Mesenchymal stem cell (in vitro differentiated cells and primary cell): ENCODE measurements around the gene PDE2A.
A peak's percentile ranks its signal among the peaks of the same experiment; 100 is the strongest.

Experiments used
- DNase-seq: peaks from one replicate; pipeline ENCODE4 v3.0.0-alpha.2; 2013
- H2AFZ ChIP-seq: one replicate; pipeline ENCODE4 v1.6.1; 2013; ENCODE audit warnings: low read depth, mild to moderate bottlenecking, control low read depth, inconsistent platforms, low read length, moderate library complexity
- H2AK5ac ChIP-seq: 2 replicates; pipeline ENCODE4 v1.6.1; 2013; ENCODE audit warnings: low read length, moderate library complexity, mild to moderate bottlenecking, inconsistent platforms; ENCODE audit not compliant: severe bottlenecking
- H2BK120ac ChIP-seq: one replicate; pipeline ENCODE4 v1.6.1; 2013; ENCODE audit warnings: low read depth, mild to moderate bottlenecking, inconsistent platforms, low read length, moderate library complexity
- H2BK12ac ChIP-seq, 2 experiments: one replicate each; pipeline ENCODE4 v1.6.1; 2013; ENCODE audit warnings: inconsistent platforms in 2 of 2, low read length in 2 of 2, mild to moderate bottlenecking in 2 of 2, moderate library complexity in 2 of 2, control low read depth in 1 of 2
- H2BK15ac ChIP-seq: one replicate; pipeline ENCODE4 v1.6.1; 2013; ENCODE audit warnings: mild to moderate bottlenecking, low read depth, inconsistent platforms; ENCODE audit not compliant: poor library complexity, severe bottlenecking
- H2BK5ac ChIP-seq: 2 replicates; pipeline ENCODE4 v1.6.1; 2013; ENCODE audit warnings: low read depth, mild to moderate bottlenecking, low read length, control low read depth, inconsistent platforms; ENCODE audit not compliant: poor library complexity, severe bottlenecking
- H3K14ac ChIP-seq, 2 experiments: one replicate each; pipeline ENCODE4 v1.6.1; 2013; ENCODE audit warnings: inconsistent platforms in 2 of 2, low read length in 2 of 2, control low read depth in 1 of 2, mild to moderate bottlenecking in 1 of 2, moderate library complexity in 1 of 2
- H3K18ac ChIP-seq, 2 experiments: one replicate each; pipeline ENCODE4 v1.6.1; 2013; ENCODE audit warnings: inconsistent platforms in 2 of 2, low read length in 2 of 2, control low read depth in 1 of 2, low read depth in 1 of 2, mild to moderate bottlenecking in 1 of 2
- H3K23ac ChIP-seq, 2 experiments: one replicate each; pipeline ENCODE4 v1.6.1; 2013; ENCODE audit warnings: inconsistent platforms in 2 of 2, low read length in 2 of 2, mild to moderate bottlenecking in 2 of 2, moderate library complexity in 2 of 2, control low read depth in 1 of 2
- H3K27ac ChIP-seq: 2 replicates; pipeline ENCODE4 v1.5.1; 2013; ENCODE audit warnings: mild to moderate bottlenecking, moderate library complexity, low read length, control low read depth, inconsistent platforms; ENCODE audit not compliant: poor library complexity, severe bottlenecking
- H3K27me3 ChIP-seq, 2 experiments: 2 replicates each; pipeline versions ENCODE4 v1.6.1 to v1.7.0; 2013; ENCODE audit warnings: low read length in 2 of 2, mild to moderate bottlenecking in 2 of 2, moderate library complexity in 2 of 2, control low read depth in 1 of 2, inconsistent platforms in 1 of 2; ENCODE audit not compliant: control insufficient read depth in 1 of 2, insufficient read depth in 1 of 2
- H3K36me3 ChIP-seq, 2 experiments: 2 replicates each; pipeline versions ENCODE4 v1.6.1 to v1.7.0; 2013; ENCODE audit warnings: low read length in 2 of 2, control low read depth in 1 of 2, inconsistent platforms in 1 of 2, low read depth in 1 of 2, mild to moderate bottlenecking in 1 of 2; ENCODE audit not compliant: insufficient read depth in 2 of 2, control insufficient read depth in 1 of 2
- H3K4ac ChIP-seq, 2 experiments: one replicate each; pipeline ENCODE4 v1.6.1; 2013; ENCODE audit warnings: inconsistent platforms in 2 of 2, low read length in 2 of 2, mild to moderate bottlenecking in 2 of 2, moderate library complexity in 2 of 2, control low read depth in 1 of 2, low read depth in 1 of 2
- H3K4me1 ChIP-seq: 2 replicates; pipeline ENCODE4 v1.6.1; 2013; ENCODE audit warnings: low read depth, low read length, control low read depth; ENCODE audit not compliant: control insufficient read depth, insufficient read depth
- H3K4me2 ChIP-seq: 2 replicates; pipeline ENCODE4 v1.6.1; 2013; ENCODE audit warnings: low read length, mild to moderate bottlenecking, inconsistent platforms; ENCODE audit not compliant: poor library complexity, severe bottlenecking
- H3K4me3 ChIP-seq, 2 experiments: 2 replicates each; pipeline versions ENCODE4 v1.5.1 to v1.7.0; 2013; ENCODE audit warnings: low read length in 2 of 2, mild to moderate bottlenecking in 2 of 2, control low read depth in 1 of 2, low read depth in 1 of 2; ENCODE audit not compliant: insufficient read depth in 1 of 2
- H3K79me1 ChIP-seq: replicated peaks from 2 replicates; pipeline ENCODE4 v1.6.1; 2013; ENCODE audit warnings: mild to moderate bottlenecking, control low read depth, low read length, inconsistent platforms; ENCODE audit not compliant: poor library complexity, severe bottlenecking
- H3K9ac ChIP-seq: 2 replicates; pipeline ENCODE4 v1.7.0; 2013; ENCODE audit warnings: mild to moderate bottlenecking, low read length, moderate library complexity
- H3K9me3 ChIP-seq: 2 replicates; pipeline ENCODE4 v1.7.0; 2013; ENCODE audit warnings: mild to moderate bottlenecking, low read length; ENCODE audit not compliant: control insufficient read depth
- H4K8ac ChIP-seq: one replicate; pipeline ENCODE4 v1.6.1; 2013; ENCODE audit warnings: inconsistent platforms, mild to moderate bottlenecking, low read length, moderate library complexity
- H4K91ac ChIP-seq: one replicate; pipeline ENCODE4 v1.6.1; 2013; ENCODE audit warnings: mild to moderate bottlenecking, low read length, inconsistent platforms
- WGBS: methylation state at CpG from one replicate; pipeline ENCODE4 v1.1.7; 2013; ENCODE audit warnings: mixed read lengths; 5-methylcytosine and 5-hydroxymethylcytosine counted together

Gene PDE2A

GRCh38 chr11:72637198-72637597, 37.0 kb downstream of the PDE2A start:
- no peak overlapping the region for H3K27ac ChIP-seq
- H2BK5ac ChIP-seq: no peak overlapping the region
- no peaks in the 10 kb centered on the region for H3K36me3 ChIP-seq
- H3K9me3 ChIP-seq: peaks cover 6% of the 10 kb centered on the region
- H2AFZ ChIP-seq: no peak overlapping the region
- peaks cover 91 to 98% of the 10 kb centered on the region in 2 experiments for H3K27me3 ChIP-seq
- H3K23ac ChIP-seq: no peak overlapping the region
- H2BK15ac ChIP-seq: no peak overlapping the region
- H4K91ac ChIP-seq: no peak overlapping the region
- H2BK12ac ChIP-seq: no peak overlapping the region
- H3K79me1 ChIP-seq: no peaks in the 10 kb centered on the region
- no peak overlapping the region for H3K9ac ChIP-seq
- no peak overlapping the region for H3K4ac ChIP-seq
- peaks cover 8% of the 10 kb centered on the region for H3K4me1 ChIP-seq
- no peak overlapping the region for H3K4me2 ChIP-seq
- no peak overlapping the region for H3K14ac ChIP-seq
- H3K4me3 ChIP-seq: no peak overlapping the region
- no peak overlapping the region for H3K18ac ChIP-seq
- no peak overlapping the region for H4K8ac ChIP-seq
- no peak overlapping the region for H2AK5ac ChIP-seq
- 89% methylated on average over 1 of the region's 2 CpGs for WGBS
- no peak overlapping the region for H2BK120ac ChIP-seq
- no peak for DNase-seq

GRCh38 chr11:72636376-72636775, 37.8 kb downstream of the PDE2A start:
- no peak overlapping the region for H3K18ac ChIP-seq
- no peak overlapping the region for H4K8ac ChIP-seq
- H2AK5ac ChIP-seq: no peak overlapping the region
- H3K14ac ChIP-seq: peak overlapping the region in 1 of 2 experiments; percentile 14
- H3K36me3 ChIP-seq: no peaks in the 10 kb centered on the region
- H3K4ac ChIP-seq: no peak overlapping the region
- no peak overlapping the region for H3K23ac ChIP-seq
- H3K9ac ChIP-seq: no peak overlapping the region
- no peak overlapping the region for H2BK15ac ChIP-seq
- H3K27ac ChIP-seq: no peak overlapping the region
- peaks cover 87 to 95% of the 10 kb centered on the region in 2 experiments for H3K27me3 ChIP-seq
- no peak overlapping the region for H3K4me2 ChIP-seq
- no peak for DNase-seq
- no peak overlapping the region for H2BK120ac ChIP-seq
- H4K91ac ChIP-seq: no peak overlapping the region
- H3K4me3 ChIP-seq: no peak overlapping the region
- H3K4me1 ChIP-seq: peaks cover 7% of the 10 kb centered on the region
- 69% methylated on average over 3 of the region's 3 CpGs for WGBS
- no peak overlapping the region for H2AFZ ChIP-seq
- H2BK5ac ChIP-seq: no peak overlapping the region
- no peak overlapping the region for H2BK12ac ChIP-seq
- peaks cover 6% of the 10 kb centered on the region for H3K9me3 ChIP-seq
- no peaks in the 10 kb centered on the region for H3K79me1 ChIP-seq

DNA sequence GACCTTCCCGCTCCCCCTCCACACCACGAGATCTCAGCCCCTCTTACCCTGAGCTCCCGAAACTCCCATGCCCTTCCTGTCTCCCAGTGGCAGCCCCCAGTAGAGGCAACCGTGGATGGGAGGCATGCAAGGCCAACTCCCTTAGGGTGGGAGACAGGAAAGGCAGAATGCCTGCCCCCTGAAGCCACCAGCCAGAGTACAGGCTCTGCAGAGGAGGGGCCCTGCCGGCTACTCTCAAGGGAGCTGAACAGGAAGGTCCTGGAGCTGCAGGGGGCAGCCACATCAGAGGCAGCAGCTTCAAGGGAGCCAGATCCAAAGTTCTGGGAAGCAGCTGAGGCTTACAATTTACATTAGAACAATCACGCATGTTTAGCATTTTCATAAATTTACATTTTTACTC, 38.3 kb downstream of the PDE2A start:
- peaks cover 6% of the 10 kb centered on the region for H3K9me3 ChIP-seq
- no peak overlapping the region for H3K23ac ChIP-seq
- H3K79me1 ChIP-seq: no peaks in the 10 kb centered on the region
- no peak overlapping the region for H3K18ac ChIP-seq
- no peak overlapping the region for H2AK5ac ChIP-seq
- H2BK120ac ChIP-seq: no peak overlapping the region
- H4K8ac ChIP-seq: no peak overlapping the region
- no peak overlapping the region for H2BK5ac ChIP-seq
- H3K4me2 ChIP-seq: no peak overlapping the region
- H3K27ac ChIP-seq: no peak overlapping the region
- WGBS: 42% methylated on average over 5 of the region's 6 CpGs
- no peak overlapping the region for H3K9ac ChIP-seq
- H2BK12ac ChIP-seq: peak overlapping the region in 1 of 2 experiments; percentile 26
- H3K36me3 ChIP-seq: no peaks in the 10 kb centered on the region
- H3K14ac ChIP-seq: no peak overlapping the region
- no peak overlapping the region for H3K4me3 ChIP-seq
- H3K4me1 ChIP-seq: peaks cover 7% of the 10 kb centered on the region
- no peak overlapping the region for H2AFZ ChIP-seq
- no peak overlapping the region for H3K4ac ChIP-seq
- peaks cover 83 to 95% of the 10 kb centered on the region in 2 experiments for H3K27me3 ChIP-seq
- no peak for DNase-seq
- H4K91ac ChIP-seq: peak overlapping the region; percentile 2
- H2BK15ac ChIP-seq: no peak overlapping the region

DNA sequence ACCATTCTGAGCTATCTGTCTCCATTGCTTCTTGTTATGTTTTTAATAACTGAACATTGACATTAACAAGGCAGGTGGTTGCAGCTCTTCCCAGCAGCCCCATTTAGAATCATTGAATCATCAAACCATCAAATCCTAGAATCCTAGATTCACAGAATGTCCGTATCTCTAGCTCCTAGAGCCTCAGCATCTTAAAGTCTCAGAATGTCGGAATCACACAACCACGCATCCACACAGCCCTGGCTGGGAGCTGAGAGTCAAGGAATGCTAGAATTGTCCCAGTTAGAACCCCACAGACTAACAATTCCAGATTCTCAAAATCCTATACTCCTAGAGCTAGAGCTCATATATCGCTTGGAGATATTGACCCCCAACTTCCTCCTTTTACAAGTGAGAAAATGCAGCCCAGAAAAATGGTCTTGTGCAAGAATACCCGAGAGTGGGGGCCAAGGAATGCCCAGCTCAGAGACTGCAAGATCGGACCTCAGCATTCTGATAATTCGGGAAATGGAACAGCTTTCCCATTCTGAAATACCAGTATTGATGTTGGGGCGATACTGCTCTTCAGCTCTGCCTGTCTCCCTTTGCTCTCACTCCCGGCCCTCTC, 38.8 kb downstream of the PDE2A start:
- H3K14ac ChIP-seq: no peak overlapping the region
- no peaks in the 10 kb centered on the region for H3K79me1 ChIP-seq
- H3K23ac ChIP-seq: no peak overlapping the region
- WGBS: 87% methylated on average over 9 of the region's 9 CpGs
- H2AK5ac ChIP-seq: no peak overlapping the region
- H3K9ac ChIP-seq: no peak overlapping the region
- H2BK12ac ChIP-seq: peak overlapping the region in 1 of 2 experiments; percentile 26
- peaks cover 78 to 95% of the 10 kb centered on the region in 2 experiments for H3K27me3 ChIP-seq
- H2BK15ac ChIP-seq: no peak overlapping the region
- H3K4me1 ChIP-seq: peaks cover 7% of the 10 kb centered on the region
- H3K4ac ChIP-seq: no peak overlapping the region
- no peak overlapping the region for H4K91ac ChIP-seq
- H2BK5ac ChIP-seq: no peak overlapping the region
- H3K27ac ChIP-seq: no peak overlapping the region
- no peak for DNase-seq
- H3K4me2 ChIP-seq: no peak overlapping the region
- no peak overlapping the region for H2AFZ ChIP-seq
- peaks cover 6% of the 10 kb centered on the region for H3K9me3 ChIP-seq
- no peak overlapping the region for H2BK120ac ChIP-seq
- no peaks in the 10 kb centered on the region for H3K36me3 ChIP-seq
- no peak overlapping the region for H4K8ac ChIP-seq
- H3K18ac ChIP-seq: no peak overlapping the region
- H3K4me3 ChIP-seq: no peak overlapping the region
